GM19455 (cell line): ENCODE results near the gene RCBTB1.
A peak's percentile ranks its signal among the peaks of the same experiment; 100 is the strongest.
"Not testable (repeated sequence)": the region's sequence is repeated elsewhere in the genome, so short reads cannot be mapped to it uniquely, and the experiment has no call there.

Source experiments
- ATAC-seq: cut with Tn5 transposase; IDR thresholded peaks from one replicate; pipeline ENCODE4 v1.9.1; 2021; ENCODE audit not compliant: unreplicated experiment

RCBTB1 gene

GRCh38 chr13:49606747-49607648 is 21.6 kb upstream of the RCBTB1 start:
- ATAC-seq = peak; percentile 91

GRCh38 chr13:49604570-49604969 is 19.2 kb upstream of the RCBTB1 start:
- no peak for ATAC-seq

- ATAC-seq = not testable (repeated sequence)
Measured at GRCh38 chr13:49602615-49603014, 17.3 kb upstream of the RCBTB1 start.

GRCh38 chr13:49602005-49602404 is 16.6 kb upstream of the RCBTB1 start:
- ATAC-seq = no peak

- no peak for ATAC-seq
Measured at GRCh38 chr13:49597043-49597641, 11.8 kb upstream of the RCBTB1 start.

- no peak for ATAC-seq
Measured at GRCh38 chr13:49596221-49596620, 10.9 kb upstream of the RCBTB1 start.

GRCh38 chr13:49594576-49594975 is 9.2 kb upstream of the RCBTB1 start:
- no peak for ATAC-seq

- ATAC-seq = not testable (repeated sequence)
Measured at GRCh38 chr13:49593876-49594275, 8.5 kb upstream of the RCBTB1 start.

GRCh38 chr13:49590714-49591113 is 5.4 kb upstream of the RCBTB1 start:
- not testable (repeated sequence) for ATAC-seq

GRCh38 chr13:49587311-49587847 is 2.0 kb upstream of the RCBTB1 start:
- ATAC-seq = no peak

GRCh38 chr13:49586717-49587116 is 1.4 kb upstream of the RCBTB1 start:
- ATAC-seq = no peak

- ATAC-seq = peak; percentile 28
Measured at GRCh38 chr13:49584771-49585182, 581 bp downstream of the RCBTB1 start.

- no peak for ATAC-seq
Measured at GRCh38 chr13:49580980-49581680, 4.2 kb downstream of the RCBTB1 start.

- no peak for ATAC-seq
Measured at GRCh38 chr13:49579501-49579900, 5.9 kb downstream of the RCBTB1 start.

- ATAC-seq = no peak
Measured at GRCh38 chr13:49571299-49572240, 13.8 kb downstream of the RCBTB1 start.

GRCh38 chr13:49569993-49570689 is 15.2 kb downstream of the RCBTB1 start:
- no peak for ATAC-seq

- ATAC-seq = no peak
Measured at GRCh38 chr13:49567491-49567890, 17.9 kb downstream of the RCBTB1 start.

- no peak for ATAC-seq
Measured at GRCh38 chr13:49566461-49566860, 18.9 kb downstream of the RCBTB1 start.

GRCh38 chr13:49565461-49565860 is 19.9 kb downstream of the RCBTB1 start:
- not testable (repeated sequence) for ATAC-seq

GRCh38 chr13:49563516-49563915 is 21.8 kb downstream of the RCBTB1 start:
- no peak for ATAC-seq
